ENCODE results near the gene HNRNPAB. TPM values are rescaled to one million over a fixed set of nuclear protein-coding genes. Genes with fewer than 3 reads are reported as not detected.

Gene HNRNPAB
- total and polyA plus RNA-seq, 9 of the 15 experiments (the other 6 are each of a cell fraction or from before 2014, with no cell fraction given) = 34.6 to 425 (median 236) TPM

DNA sequence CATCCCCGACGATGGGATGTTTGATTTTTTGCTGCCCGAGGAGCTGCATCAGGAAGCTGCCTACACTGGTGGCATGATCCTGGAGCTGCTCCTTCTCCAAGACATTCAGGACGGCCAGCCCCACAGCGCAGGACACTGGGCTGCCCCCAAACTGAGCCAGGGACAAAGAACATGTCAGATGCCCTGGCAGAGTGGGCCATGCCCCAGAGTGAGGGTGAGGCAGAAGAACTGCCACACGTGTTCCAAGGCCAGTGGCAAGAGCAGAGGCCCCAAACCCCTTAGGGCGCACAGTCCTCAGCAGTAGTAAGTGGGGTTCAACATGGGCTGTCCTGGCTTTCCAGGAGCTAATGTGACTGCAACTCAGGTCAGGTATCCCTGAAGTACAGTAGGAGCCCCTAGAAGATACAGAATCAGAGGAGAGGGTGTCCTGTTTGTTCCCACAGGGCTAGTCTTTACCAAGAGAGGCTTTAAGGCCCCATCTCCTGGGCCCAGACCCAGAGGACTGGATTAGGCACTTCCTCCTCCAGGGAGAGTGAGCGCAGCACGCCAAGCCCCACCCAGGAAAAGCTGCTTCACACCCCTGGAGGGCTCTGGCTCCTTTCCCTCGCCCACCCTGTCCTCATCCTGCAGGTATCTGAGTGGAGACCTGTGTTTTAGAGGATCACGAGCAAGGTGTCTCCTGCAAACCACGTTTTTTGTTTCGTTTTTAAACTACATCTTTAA lies 11.1 kb downstream of the HNRNPAB start:
- H3K9me3 ChIP-seq (replicated peaks; ENCODE audit: control insufficient read depth, insufficient read depth, low read depth, low read length) = no peaks in the 10 kb centered on the region
- H3K79me2 ChIP-seq (ENCODE audit: control insufficient read depth, insufficient read depth, low read length) = no peaks in the 10 kb centered on the region; the same call in 2 of the 3 replicates
- H3K9me1 ChIP-seq (ENCODE audit: control insufficient read depth, insufficient read depth, low read length) = no peaks in the 10 kb centered on the region
- TF ChIP-seq SPI1 (IDR thresholded peaks at IDR 0.05; ENCODE audit: borderline replicate concordance, low read depth, low read length) = peak; percentile 28; the same call in 1 of the 2 replicates
- TF ChIP-seq, protein P1, sequence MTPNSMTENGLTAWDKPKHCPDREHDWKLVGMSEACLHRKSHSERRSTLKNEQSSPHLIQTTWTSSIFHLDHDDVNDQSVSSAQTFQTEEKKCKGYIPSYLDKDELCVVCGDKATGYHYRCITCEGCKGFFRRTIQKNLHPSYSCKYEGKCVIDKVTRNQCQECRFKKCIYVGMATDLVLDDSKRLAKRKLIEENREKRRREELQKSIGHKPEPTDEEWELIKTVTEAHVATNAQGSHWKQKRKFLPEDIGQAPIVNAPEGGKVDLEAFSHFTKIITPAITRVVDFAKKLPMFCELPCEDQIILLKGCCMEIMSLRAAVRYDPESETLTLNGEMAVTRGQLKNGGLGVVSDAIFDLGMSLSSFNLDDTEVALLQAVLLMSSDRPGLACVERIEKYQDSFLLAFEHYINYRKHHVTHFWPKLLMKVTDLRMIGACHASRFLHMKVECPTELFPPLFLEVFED (CRISPR knock-in tag; conservative IDR thresholded peaks at IDR 0.05) = no peak
- peak; percentile 41; the same call in 1 of the 2 replicates for TF ChIP-seq POLR2A (conservative IDR thresholded peaks at IDR 0.05)
- peak; percentile 44; the same call in 1 of the 2 replicates for TF ChIP-seq RBFOX2 (IDR thresholded peaks at IDR 0.05; ENCODE audit: low read depth, low read length)
- TF ChIP-seq SUPT5H (IDR thresholded peaks at IDR 0.05) = 0 out of 2 replicates have a peak, but pooled peaks have one; percentile 12
- TF ChIP-seq POLR2G (IDR thresholded peaks at IDR 0.05; ENCODE audit: low read depth, low read length) = peak; percentile 72
- FAIRE-seq = no peak
- intact Hi-C loops (cut with micrococcal nuclease) = no loop called here
- POLR2A ChIA-PET = interaction anchor here (0.6 to 12.7 kb wide), 11 partner anchors 9 to 985 kb away, joined by 3 to 162 read pairs (median 3); partner anchors contain the start of genes HNRNPAB and PHYKPL
- no peak overlapping the region for H2AFZ ChIP-seq (ENCODE audit: low read depth, low read length)
- H3K4me3 ChIP-seq = no peak overlapping the region
- peaks cover 82% of the 10 kb centered on the region for H3K36me3 ChIP-seq (ENCODE audit: control insufficient read depth, insufficient read depth, low read length)
- H3K27me3 ChIP-seq (ENCODE audit: control insufficient read depth in 2 of 2, insufficient read depth in 2 of 2, low read length in 2 of 2) = no peaks in the 10 kb centered on the region
- peak overlapping the region in 1 of 2 experiments; percentile 70; a peak in 1 of 4 replicates for H3K9ac ChIP-seq (ENCODE audit: insufficient read depth in 1 of 2, low read depth in 2 of 2, low read length in 2 of 2)
- 0 out of 3 replicates have a peak overlapping the region, but pooled peaks have one; percentile 38 for H3K27ac ChIP-seq (ENCODE audit: extremely low read depth, low read depth, low read length)
- CTCF ChIA-PET (ENCODE audit: low intra/inter-chr PET ratio) = no interaction called here
- H3K4me1 ChIP-seq (replicated peaks in 1 of 2; ENCODE audit: control insufficient read depth in 2 of 2, insufficient read depth in 2 of 2, low read length in 2 of 2) = peaks cover 0 to 10% of the 10 kb centered on the region in 2 experiments; a peak in 2 of 5 replicates
- peaks cover 26% of the 10 kb centered on the region for H4K20me1 ChIP-seq (replicated peaks; ENCODE audit: control insufficient read depth, insufficient read depth, low read length)
- no TSS peak for BruUV-seq (replicated peaks)
- in situ Hi-C loops (cut with MboI) = no loop called here
- 0 out of 3 replicates have a peak, but pooled peaks have one; percentile 1 for ATAC-seq
- 77% methylated on average over 13 of the region's 13 CpGs for WGBS (ENCODE audit: insufficient coverage, low coverage, missing lambda C conversion rate)
- no peak for DNase-seq (ENCODE audit: extremely low read depth in 1 of 4, low spot score in 3 of 4)
- H3K4me2 ChIP-seq (ENCODE audit: insufficient read depth, low read length) = no peak overlapping the region

Measured in K562 (cell line).